ENCODE measurements around the gene PNPLA2. TPM values are rescaled to one million over a fixed set of nuclear protein-coding genes. Genes with fewer than 3 reads are reported as not detected.

Gene PNPLA2
- total and polyA plus RNA-seq, 10 of the 15 experiments (the other 5 are each of a cell fraction or from before 2014, with no cell fraction given) = 0.19 to 34.0 (median 8.1) TPM

DNA sequence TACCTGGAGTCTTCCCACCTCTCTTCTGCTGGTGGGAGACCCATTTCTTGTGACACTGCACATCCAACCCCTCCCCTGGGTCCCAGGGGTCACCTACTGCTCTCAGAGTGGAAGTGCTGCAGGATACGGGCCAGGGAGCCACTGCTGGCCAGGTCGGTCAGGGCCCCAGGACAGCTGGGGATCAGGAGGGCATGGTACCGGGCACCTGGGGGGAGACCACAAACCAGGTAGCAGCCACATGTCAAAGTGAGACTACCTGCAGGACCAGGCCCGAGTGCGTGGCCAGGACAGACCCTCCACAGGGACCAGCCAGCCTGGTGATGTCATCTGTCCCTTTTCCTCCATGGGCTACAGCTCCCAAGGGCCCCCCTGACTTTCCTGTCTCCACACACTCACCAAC lies 45.3 kb upstream of the PNPLA2 start:
- H4K20me1 ChIP-seq (ENCODE audit: control insufficient read depth, insufficient read depth) = no peaks in the 10 kb centered on the region
- in situ Hi-C loops (cut with MboI) (no loop called here), intact Hi-C loops (cut with micrococcal nuclease; ENCODE audit: unreplicated experiment) (no loop called here)
- 88% methylated on average over 5 of the region's 5 CpGs for WGBS (ENCODE audit: insufficient coverage, insufficient replicate concordance, low lambda C conversion rate, missing lambda C conversion rate)
- H3K9ac ChIP-seq (ENCODE audit: control insufficient read depth, insufficient read depth, low read length) = no peak overlapping the region
- POLR2A ChIA-PET = interaction anchor here (0.5 kb wide), 1 partner anchor 142 kb away, joined by 5 read pairs; no protein-coding TSS in a partner anchor
- H3K36me3 ChIP-seq (ENCODE audit: control insufficient read depth in 2 of 2, insufficient read depth in 2 of 2, low read length in 1 of 2) = peaks cover 0 to 27% of the 10 kb centered on the region in 2 experiments; a peak in 3 of 4 replicates
- H3K4me1 ChIP-seq (ENCODE audit: control insufficient read depth, insufficient read depth, low read length) = peaks cover 11% of the 10 kb centered on the region
- no peak for TF ChIP-seq MYC (IDR thresholded peaks at IDR 0.05; ENCODE audit: insufficient read depth, insufficient read length, insufficient replicate concordance, low read length, severe bottlenecking)
- peaks cover 41% of the 10 kb centered on the region for H3K79me2 ChIP-seq (ENCODE audit: control insufficient read depth, insufficient read depth, low read length)
- H3K9me3 ChIP-seq (replicated peaks; ENCODE audit: control insufficient read depth, insufficient read depth, low read length) = no peaks in the 10 kb centered on the region
- no peak overlapping the region for H2AFZ ChIP-seq (ENCODE audit: control insufficient read depth, low read depth, low read length)
- no peak overlapping the region for H3K4me2 ChIP-seq (ENCODE audit: control insufficient read depth, insufficient read depth)
- H3K4me3 ChIP-seq = no peak overlapping the region
- SMC1A ChIA-PET (ENCODE audit: uncharacterized antibody, unreplicated experiment) = no interaction called here
- CTCF ChIA-PET = no interaction called here
- DNase-seq (ENCODE audit: low read depth, low spot score) (no peak), FAIRE-seq (no peak), ATAC-seq (no peak)
- no peak overlapping the region for H3K27ac ChIP-seq (ENCODE audit: control insufficient read depth, insufficient read depth)
- BruUV-seq (replicated peaks) = no TSS peak
- RAD21 ChIA-PET (ENCODE audit: unreplicated experiment) = no interaction called here
- no peaks in the 10 kb centered on the region for H3K27me3 ChIP-seq (replicated peaks in 1 of 2; ENCODE audit: control insufficient read depth in 2 of 2, insufficient read depth in 2 of 2, low read length in 1 of 2)

DNA sequence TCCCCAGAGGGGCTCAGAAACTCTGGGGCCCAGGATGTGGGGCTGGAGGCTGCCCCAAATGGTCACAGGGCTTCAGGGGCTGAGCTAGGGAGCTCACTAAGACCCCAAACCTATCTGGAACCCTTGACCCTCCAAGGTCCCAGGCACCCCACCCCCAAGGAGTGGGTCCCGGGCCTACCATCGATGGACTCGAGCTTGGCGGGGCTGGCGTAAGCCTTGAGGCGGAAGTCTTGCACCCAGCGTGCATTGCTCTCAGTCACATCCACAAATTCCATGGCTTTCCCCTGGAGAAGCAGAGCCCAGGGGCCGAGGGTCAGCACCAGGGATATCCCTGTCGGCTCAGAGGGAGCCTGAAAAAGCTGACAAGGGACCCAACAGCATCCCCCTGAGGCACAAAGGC lies 44.9 kb upstream of the PNPLA2 start:
- Histone ChIP-seq H3K9me3 (replicated peaks; ENCODE audit: control insufficient read depth, insufficient read depth, low read length) (no peaks in the 10 kb centered on the region), H3K4me1 (ENCODE audit: control insufficient read depth, insufficient read depth, low read length) (peaks cover 13% of the 10 kb centered on the region), H3K27ac (ENCODE audit: control insufficient read depth, insufficient read depth) (no peak overlapping the region), H3K4me3 (no peak overlapping the region), H3K27me3 (replicated peaks in 1 of 2; ENCODE audit: control insufficient read depth in 2 of 2, insufficient read depth in 2 of 2, low read length in 1 of 2) (no peaks in the 10 kb centered on the region), H2AFZ (ENCODE audit: control insufficient read depth, low read depth, low read length) (no peak overlapping the region), H3K9ac (ENCODE audit: control insufficient read depth, insufficient read depth, low read length) (no peak overlapping the region), H3K79me2 (ENCODE audit: control insufficient read depth, insufficient read depth, low read length) (peaks cover 41% of the 10 kb centered on the region), H4K20me1 (ENCODE audit: control insufficient read depth, insufficient read depth) (no peaks in the 10 kb centered on the region), H3K36me3 (ENCODE audit: control insufficient read depth in 2 of 2, insufficient read depth in 2 of 2, low read length in 1 of 2) (peaks cover 0 to 27% of the 10 kb centered on the region in 2 experiments; a peak in 3 of 4 replicates), H3K4me2 (ENCODE audit: control insufficient read depth, insufficient read depth) (no peak overlapping the region)
- intact Hi-C loops (cut with micrococcal nuclease; ENCODE audit: unreplicated experiment) (no loop called here), in situ Hi-C loops (cut with MboI) (no loop called here)
- ChIA-PET RAD21 (ENCODE audit: unreplicated experiment) (no interaction called here), SMC1A (ENCODE audit: uncharacterized antibody, unreplicated experiment) (no interaction called here), POLR2A (interaction anchor here (0.5 kb wide), 1 partner anchor 142 kb away, joined by 5 read pairs; no protein-coding TSS in a partner anchor), CTCF (no interaction called here)
- 94% methylated on average over 9 of the region's 9 CpGs for WGBS (ENCODE audit: insufficient coverage, insufficient replicate concordance, low lambda C conversion rate, missing lambda C conversion rate)
- TF ChIP-seq, protein P1, sequence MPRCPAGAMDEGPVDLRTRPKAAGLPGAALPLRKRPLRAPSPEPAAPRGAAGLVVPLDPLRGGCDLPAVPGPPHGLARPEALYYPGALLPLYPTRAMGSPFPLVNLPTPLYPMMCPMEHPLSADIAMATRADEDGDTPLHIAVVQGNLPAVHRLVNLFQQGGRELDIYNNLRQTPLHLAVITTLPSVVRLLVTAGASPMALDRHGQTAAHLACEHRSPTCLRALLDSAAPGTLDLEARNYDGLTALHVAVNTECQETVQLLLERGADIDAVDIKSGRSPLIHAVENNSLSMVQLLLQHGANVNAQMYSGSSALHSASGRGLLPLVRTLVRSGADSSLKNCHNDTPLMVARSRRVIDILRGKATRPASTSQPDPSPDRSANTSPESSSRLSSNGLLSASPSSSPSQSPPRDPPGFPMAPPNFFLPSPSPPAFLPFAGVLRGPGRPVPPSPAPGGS (IDR thresholded peaks at IDR 0.05; ENCODE audit: borderline replicate concordance, insufficient read depth, low read depth, low read length, poor library complexity, severe bottlenecking) = no peak
- no peak for TF ChIP-seq RB1 (IDR thresholded peaks at IDR 0.05; ENCODE audit: borderline replicate concordance)
- TF ChIP-seq RFX5 (IDR thresholded peaks at IDR 0.05; ENCODE audit: low read depth, low read length) = no peak
- DNase-seq (ENCODE audit: low read depth, low spot score) (no peak), FAIRE-seq (no peak), ATAC-seq (no peak)
- no TSS peak for BruUV-seq (replicated peaks)

Data from GM12878 (cell line).